HG02884 (cell line): ENCODE results near the gene SRBD1.

Experiments used
- ATAC-seq: cut with Tn5 transposase; IDR thresholded peaks from one replicate; pipeline ENCODE4 v1.9.1; 2021; ENCODE audit warnings: mild to moderate bottlenecking, moderate library complexity; ENCODE audit not compliant: unreplicated experiment

Gene SRBD1

DNA sequence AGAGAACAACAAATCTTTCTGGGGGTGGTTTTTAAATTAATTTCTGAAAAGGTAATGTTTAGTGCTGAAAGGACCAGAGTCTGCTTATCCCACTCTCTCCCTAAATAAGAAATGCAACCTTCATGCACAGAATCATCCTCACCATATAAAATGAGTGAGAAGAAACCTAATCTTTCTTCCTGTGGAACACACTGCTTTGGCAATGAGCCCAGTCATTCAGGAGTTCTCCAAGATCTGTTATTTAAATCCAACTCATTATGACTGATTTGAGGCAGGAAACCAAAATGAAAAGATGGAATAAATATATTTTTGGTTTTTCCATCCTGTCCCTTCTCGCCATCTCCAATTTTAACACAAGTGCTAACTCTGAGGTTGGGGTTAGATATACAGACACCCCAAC is 228.3 kb downstream of the SRBD1 start:
- no peak for ATAC-seq

DNA sequence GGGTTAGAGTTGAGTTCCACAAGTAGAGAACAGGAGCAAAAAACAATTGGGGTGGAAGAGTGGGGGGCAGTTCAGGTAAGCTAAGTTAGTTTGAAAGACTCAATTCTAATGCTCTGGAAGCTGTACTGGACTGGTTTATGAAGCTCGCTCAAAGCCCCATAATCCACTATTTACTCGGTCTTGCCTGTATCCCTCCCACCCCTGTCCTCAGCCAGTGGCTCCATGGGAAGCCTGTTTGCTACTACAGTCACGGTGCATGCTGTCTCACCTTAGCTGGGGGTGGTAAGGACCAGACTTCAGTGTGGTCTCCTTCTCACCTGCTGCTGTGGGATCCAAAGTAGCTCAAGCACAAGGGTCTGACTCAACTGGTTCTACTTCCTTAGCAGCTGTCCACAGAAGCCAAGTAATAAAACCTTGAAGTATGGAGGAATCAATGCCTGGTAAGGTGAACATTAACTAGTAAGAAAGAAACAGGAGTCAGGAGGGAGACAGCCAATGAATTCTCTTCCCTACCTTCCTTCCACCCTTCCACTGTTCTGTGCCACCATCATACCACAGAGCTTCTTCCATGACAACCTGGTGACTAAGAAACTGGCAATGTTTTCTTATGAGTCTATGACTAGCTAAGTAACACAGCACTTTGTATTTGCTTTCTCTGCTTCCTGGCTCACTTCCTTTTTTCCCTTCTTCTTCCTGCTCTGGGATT is 230.8 kb downstream of the SRBD1 start:
- no peak for ATAC-seq

DNA sequence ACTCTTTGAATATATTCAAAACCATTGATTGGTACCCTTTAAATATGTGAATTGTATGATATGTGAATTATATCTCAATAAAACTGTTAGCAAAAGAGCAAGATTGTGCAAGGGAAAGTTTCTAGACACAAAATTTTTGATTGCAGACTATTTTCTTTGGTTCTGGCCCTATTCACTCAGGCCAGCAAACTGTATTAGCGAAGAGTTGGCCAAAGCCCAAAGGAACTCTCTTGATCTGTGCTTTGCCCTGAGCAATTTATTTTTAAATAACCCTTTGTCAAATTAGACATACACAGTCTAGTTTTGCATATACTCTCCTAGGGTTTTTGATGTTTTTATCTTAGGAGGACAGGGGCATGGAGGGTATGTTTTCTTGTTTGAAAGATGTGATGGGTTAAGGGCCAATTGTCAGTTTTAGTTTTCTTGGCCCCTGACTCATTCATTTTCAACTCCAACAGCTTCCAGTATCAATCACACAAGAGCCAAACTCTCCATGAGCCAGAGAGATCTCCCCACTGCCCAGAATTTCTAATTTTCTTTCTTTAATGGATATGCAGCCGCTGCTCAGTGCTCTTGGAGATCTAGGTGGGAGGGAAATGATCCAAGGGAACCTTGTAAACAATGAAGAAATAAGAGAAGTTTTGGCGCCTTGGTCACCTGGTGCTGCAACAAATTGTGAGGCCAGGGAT is 231.5 kb downstream of the SRBD1 start:
- no peak for ATAC-seq

DNA sequence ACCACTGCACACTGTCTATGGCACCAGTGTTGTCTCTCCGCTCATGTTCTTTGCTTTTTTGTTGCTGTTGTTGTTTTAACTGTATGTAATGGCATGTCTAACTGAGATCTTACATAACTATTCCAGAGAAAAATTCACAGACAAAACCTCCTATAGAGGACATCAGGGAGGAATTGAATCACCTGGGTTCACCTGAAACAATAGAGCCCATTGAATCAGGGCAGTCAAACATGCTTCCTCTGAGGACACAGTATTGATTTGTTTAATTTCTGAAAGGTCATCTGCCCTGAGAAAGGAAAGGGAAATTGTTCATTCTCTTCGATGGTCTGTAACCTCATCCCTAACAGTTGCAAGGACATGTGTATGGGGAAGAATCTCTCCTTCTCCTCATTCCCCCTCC is 237.5 kb downstream of the SRBD1 start:
- ATAC-seq: no peak

DNA sequence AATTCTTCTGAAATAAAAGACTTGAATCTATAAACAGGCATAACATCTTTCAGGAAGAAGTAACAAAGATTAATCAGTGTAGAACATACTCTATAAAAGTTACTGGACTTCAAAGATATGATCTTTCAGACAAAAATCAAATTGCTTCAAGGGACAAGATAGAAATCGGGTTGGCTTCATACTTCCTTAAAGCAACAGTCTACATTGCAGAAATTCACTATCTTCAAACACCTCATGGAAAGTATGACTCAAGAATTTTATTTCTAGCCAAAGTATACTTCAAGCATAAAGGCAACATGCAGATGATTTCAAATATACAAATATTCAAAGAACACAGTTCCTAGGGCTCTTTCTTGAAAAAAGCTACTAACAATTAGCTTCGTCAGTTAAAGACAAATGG is 240.7 kb downstream of the SRBD1 start:
- no peak for ATAC-seq

DNA sequence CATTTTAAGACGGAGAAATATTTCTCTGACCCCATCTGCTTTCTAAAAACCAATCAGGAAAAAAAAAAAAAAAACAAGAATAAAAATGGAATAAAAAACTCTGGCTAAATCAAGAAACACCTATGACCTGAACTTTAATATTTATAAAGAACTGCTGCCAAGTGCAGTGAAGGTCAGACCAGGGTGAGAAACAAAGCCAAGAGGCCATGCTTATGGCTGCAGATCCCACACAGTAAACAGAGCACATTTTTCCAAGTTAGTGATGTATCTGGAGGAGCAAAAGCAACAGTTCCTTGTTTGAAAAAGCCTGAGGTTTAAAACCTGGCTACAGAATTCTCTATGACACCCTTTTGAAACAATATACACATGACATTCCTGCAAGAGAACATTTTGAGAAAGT is 242.3 kb downstream of the SRBD1 start:
- ATAC-seq: no peak

DNA sequence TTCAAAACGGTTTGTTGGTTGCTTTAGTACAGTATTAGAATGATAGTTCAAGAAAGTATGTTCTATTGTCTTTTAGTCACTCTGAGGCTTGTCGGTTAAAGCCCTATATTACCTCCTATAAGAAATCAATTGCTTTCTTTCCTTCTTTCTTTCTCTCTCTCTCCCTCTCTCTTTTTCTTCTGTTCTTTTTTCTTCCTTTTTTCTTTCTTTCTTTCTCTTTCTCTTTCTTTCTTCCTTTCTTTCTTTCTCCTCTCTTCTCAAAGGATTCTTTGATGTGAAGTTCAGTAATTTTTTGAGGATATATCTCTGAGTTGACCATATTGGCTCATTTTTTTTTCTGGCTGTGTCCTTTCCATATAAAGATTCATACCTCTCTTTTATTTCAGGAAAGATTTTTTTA is 249.4 kb downstream of the SRBD1 start:
- no peak for ATAC-seq

DNA sequence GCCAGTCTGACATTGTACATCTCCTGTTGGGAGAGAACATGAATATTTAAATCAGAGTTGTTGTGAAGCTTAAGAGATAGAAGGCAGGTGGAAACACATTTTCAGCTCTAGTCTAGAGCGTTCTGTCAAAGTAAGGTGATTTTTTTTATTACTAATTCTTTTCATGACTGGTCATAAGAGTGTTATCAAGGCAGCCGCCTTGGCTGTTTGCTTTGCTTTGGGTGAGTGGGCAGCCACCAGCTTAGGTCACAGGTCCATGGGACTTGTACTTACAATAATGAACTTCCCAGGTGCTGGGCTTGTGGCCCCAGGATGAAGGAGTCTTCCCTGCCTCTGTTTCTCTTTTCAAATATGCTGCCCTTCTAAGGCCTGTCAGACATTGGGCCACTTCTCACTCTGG is 256.3 kb downstream of the SRBD1 start:
- no peak for ATAC-seq

DNA sequence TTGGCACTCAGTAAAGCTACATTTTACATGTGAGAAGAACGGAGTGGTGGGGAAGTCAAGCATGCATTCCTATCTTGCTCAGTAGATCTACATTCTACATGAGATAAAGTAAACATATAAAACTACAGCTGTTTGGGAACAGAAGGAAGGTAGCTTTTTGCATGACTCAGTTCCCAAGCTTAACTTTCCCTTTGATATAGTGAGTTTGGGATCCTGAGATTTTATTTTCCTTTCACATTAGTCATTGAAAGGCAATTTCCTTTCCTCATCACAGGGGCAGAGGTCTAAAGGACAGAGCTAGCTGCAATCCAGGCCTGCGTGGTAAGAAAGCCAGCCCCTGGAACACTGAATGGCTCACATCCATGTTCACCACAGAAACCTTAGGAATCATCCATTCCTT is 257.2 kb downstream of the SRBD1 start:
- ATAC-seq: no peak

DNA sequence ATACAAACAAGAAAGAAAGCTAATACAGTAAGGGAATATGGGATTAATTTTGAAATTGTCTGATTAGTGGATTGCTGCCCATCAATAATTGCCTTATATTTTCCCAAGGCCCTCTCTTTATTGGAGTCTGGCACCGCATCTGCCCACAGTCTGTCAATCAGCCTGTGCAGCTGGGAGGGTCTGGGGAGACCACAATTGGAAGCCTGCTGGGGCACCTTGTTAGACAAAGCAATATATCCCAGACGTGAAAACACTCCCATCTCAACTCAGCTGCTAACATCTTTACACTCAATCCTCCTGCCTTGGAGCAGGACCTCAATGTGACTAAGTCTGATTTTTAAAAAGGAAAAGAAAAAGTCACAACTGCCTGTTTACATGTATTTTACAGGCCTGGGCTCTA is 258.6 kb downstream of the SRBD1 start:
- ATAC-seq: no peak

DNA sequence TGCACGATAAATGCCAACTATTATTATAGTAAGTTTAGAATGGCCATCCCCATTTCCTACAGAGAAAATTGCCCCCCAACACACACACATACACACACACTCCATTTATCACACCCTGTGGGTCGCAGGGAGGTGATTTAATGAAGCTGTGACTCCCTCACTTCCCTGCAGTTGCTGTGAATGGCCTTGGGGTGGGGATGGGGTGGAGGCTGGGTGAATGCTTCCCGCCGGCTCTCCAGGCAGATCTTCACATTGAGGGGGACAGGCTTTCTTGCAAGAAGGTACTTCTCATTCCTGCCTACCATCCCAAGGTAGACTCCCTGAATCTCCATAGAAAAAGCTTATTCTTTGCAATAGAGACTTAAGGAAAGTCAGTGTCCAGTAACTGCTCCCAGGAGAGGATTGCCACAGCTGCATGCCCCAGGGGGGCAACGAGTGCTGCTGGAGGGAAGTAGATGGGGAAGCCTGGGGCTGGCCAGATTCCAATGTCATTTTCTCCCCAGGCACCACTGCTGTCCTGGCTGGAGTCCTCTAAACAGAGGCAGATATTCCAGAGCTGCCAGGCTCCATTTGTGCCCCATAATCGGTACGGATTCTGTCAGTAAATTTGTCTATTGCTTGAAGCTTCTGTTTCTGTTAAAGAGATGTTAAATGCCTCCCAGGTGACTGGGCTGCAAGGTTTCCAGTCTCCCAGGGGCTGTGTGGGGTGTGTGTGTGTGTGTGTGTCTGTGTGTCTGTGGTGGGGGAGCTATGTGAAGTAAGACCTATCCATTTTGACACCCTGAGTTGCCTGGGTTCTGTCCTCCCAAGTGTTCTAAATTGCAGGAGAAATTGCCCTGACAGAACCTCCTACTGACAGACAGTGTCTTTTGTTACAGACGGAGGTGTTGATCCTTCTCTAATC is 265.5 kb downstream of the SRBD1 start:
- no peak for ATAC-seq

DNA sequence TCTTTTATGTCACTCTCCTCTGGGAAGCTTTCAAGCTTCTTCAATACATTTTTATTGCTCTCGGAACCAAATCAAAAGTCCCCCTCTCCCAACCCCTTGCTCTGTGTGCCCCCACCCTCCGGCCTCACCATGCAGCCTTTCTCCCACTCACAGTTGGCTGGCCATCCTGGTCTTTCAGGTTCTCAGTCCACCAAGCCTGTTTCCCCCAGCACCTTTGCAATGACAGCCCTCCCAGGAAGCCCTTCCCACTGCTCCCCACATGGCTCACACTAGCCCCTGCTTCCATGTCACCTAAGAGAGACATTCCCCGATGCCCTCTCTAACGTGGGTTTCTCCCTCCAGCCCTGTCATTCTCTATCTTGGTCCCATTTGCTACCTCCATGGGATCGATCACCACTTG is 266.6 kb downstream of the SRBD1 start:
- no peak for ATAC-seq

DNA sequence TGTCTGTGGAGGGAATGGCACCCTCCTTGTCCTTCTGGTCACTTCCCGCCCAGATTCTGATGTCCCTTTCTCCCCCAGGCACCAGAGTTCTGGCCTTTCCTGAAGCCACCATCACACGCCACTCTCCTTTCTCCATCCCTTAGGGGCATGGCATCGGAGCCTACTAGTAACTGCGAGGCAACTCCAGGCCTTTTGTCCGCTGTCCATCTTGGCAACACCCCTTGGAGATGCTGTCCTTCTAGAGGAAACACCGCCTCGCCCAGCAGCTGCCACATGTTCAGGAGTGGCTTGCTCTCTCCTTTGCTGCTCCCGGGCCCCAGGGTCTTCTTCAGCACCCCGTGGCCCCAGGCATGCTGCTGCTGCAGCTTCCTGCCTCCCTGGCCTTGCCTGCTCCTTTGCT is 267.0 kb downstream of the SRBD1 start:
- ATAC-seq: no peak

DNA sequence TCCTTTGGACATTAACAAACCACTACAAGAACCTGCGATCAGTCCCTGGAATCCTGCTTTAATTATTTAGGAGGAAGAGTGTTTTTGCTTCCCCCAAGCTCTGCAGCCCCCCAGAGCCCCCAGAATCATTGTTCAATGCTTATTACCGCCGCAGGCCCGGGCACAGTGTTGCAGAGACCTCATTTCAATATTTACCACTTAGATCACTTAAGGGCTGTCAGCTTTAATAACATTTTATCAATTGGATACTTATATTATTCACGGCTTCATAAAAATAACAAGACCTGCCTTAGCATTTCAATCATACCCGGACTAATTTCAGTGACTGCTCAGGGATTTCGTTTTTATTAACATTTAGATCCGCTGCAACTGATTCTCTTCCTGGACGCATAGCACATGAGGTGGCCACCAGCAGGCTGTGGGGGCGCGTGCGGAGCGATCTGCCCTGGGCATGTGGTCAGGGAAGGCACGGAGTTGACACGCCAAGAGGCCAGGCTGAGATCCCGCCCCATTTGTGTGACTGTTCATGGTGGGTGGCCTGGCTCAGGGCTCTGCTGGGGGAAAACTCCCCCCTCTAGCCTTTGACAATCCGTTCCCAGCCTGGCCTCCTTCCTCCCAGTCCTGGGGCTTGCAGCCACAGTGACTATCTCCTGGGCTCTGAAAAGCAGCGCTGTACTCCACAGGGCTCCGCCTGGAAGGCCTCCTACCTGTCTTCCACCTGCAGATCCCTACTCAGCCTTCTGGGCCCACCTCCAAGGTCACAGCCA is 267.6 kb downstream of the SRBD1 start:
- no peak for ATAC-seq

DNA sequence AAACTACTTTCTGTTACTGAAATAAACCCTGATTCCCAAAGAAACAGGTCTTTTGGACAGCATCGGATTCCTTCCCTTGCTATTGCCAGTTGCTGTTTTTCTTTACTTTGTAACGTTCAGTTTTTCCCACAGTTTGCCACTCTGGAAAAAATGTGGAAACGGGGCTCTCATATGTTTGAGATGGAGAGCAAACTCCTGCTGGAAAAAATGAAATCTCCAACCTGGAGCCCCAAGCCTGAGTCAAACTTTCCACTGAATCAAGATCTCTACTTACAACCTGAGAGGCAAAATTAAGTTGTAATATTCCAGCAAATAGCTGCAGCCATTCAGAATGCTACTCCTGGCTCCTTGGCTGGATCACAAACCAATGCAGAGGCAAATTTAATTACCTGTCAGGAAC is 270.7 kb downstream of the SRBD1 start:
- no peak for ATAC-seq

DNA sequence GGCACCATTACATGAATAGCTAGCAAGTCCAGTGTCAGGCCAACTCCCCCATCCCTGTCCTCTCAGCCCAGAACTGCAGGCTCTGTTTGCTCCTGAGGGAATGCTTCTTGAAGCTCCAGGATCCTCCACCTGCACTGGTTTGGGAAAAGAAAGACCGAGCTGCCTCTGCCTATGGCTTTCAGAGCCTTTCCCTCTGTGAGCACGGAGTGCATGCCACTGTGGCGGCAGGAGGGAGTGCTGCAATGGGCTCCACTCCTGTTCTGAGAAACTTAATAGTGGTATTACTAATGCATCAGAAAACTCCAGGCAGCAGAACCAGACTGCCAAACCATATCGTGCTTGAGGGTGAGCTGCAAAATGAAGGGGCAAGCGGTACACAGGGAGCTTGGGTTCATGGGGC is 271.8 kb downstream of the SRBD1 start:
- ATAC-seq: no peak
